PC-3 (cell line): ENCODE data around the gene LGI1. TPM values are rescaled to one million over a fixed set of nuclear protein-coding genes. Genes with fewer than 3 reads are reported as not detected.

ENCODE experiments used
- ATAC-seq: fragments of 200-7000 bp; cut with Tn5 transposase; 2 replicates; pipeline ENCODE4 v1.9.1; 2020; ENCODE audit warnings: mild to moderate bottlenecking, moderate library complexity
- Bru-seq: library from RNA; stranded (reverse); fragments of 400-500 nt; gene quantifications from one replicate; lab custom pipeline; 2021; lab: Mats Ljungman, UMichigan
- BruChase-seq, 2 experiments: library from RNA; stranded (reverse); fragments of 400-500 nt; gene quantifications; one replicate each; lab custom pipeline; 2021; lab: Mats Ljungman, UMichigan
- BruUV-seq: library from RNA; stranded (reverse); fragments of 400-500 nt; replicated peaks from 2 replicates; lab custom pipeline; 2021; lab: Mats Ljungman, UMichigan
- CTCF ChIA-PET: fragments of 300-600 bp; sonication (Branson Sonifier 250); formaldehyde crosslinking; loops from one replicate; lab custom pipeline; 2022; ENCODE audit warnings: antibody characterized with exemption; lab: Charles Lee
- POLR2A ChIA-PET: fragments of 300-600 bp; sonication (Branson Sonifier 250); formaldehyde crosslinking; loops from one replicate; lab custom pipeline; 2022; ENCODE audit warnings: antibody characterized with exemption; ENCODE audit not compliant: unreplicated experiment; lab: Charles Lee
- DNase-seq: peaks from one replicate; pipeline ENCODE4 v3.0.0-alpha.2; 2015
- H2AFZ ChIP-seq: fragments of 300-600 bp; sonication (generic); 2 replicates; pipeline ENCODE4 v1.6.0; 2016; ENCODE audit warnings: antibody characterized with exemption, low read length
- H3F3A ChIP-seq: fragments of 300-600 bp; sonication (generic); one replicate; pipeline ENCODE4 v1.6.0; 2017; ENCODE audit warnings: antibody characterized with exemption, low read length, control low read depth, mild to moderate bottlenecking; ENCODE audit not compliant: unreplicated experiment
- H3K27ac ChIP-seq: fragments of 300-600 bp; sonication (generic); 2 replicates; pipeline ENCODE4 v1.5.1; 2016; ENCODE audit warnings: mild to moderate bottlenecking, low read length
- H3K27me3 ChIP-seq: fragments of 300-600 bp; sonication (generic); 2 replicates; pipeline ENCODE4 v1.6.1; 2016; ENCODE audit warnings: low read length, mixed read lengths
- H3K36me3 ChIP-seq: fragments of 300-600 bp; sonication (generic); 2 replicates; pipeline ENCODE4 v1.6.1; 2016; ENCODE audit warnings: low read depth, mixed run types, low read length, mixed read lengths
- H3K4me1 ChIP-seq: fragments of 300-600 bp; sonication (generic); 2 replicates; pipeline ENCODE4 v1.5.1; 2016; ENCODE audit warnings: low read length; ENCODE audit not compliant: insufficient read depth
- H3K4me2 ChIP-seq: fragments of 300-600 bp; sonication (generic); 2 replicates; pipeline ENCODE4 v1.6.0; 2016; ENCODE audit warnings: low read length
- H3K4me3 ChIP-seq: fragments of 300-600 bp; sonication (generic); 2 replicates; pipeline ENCODE4 v1.5.1; 2016; ENCODE audit warnings: mild to moderate bottlenecking, low read length, mixed read lengths
- H3K79me2 ChIP-seq: fragments of 300-600 bp; sonication (generic); 2 replicates; pipeline ENCODE4 v1.6.1; 2017; ENCODE audit warnings: low read length, mixed read lengths
- H3K9ac ChIP-seq: fragments of 300-600 bp; sonication (generic); 2 replicates; pipeline ENCODE4 v1.6.0; 2016; ENCODE audit warnings: mild to moderate bottlenecking, low read length
- H3K9me2 ChIP-seq: fragments of 300-600 bp; sonication (generic); replicated peaks from 2 replicates; pipeline ENCODE4 v1.6.1; 2016; ENCODE audit warnings: mixed run types, low read length, mixed read lengths
- H3K9me3 ChIP-seq: fragments of 300-600 bp; sonication (generic); 2 replicates; pipeline ENCODE4 v1.6.1; 2016; ENCODE audit warnings: low read length, mixed read lengths
- H4K20me1 ChIP-seq: fragments of 300-600 bp; sonication (generic); 2 replicates; pipeline ENCODE4 v1.6.1; 2016; ENCODE audit warnings: low read length, mixed read lengths
- EZH2 ChIP-seq: fragments of 300-600 bp; sonication (generic); IDR thresholded peaks from one replicate; pipeline ENCODE4 v1.6.1; 2017; ENCODE audit warnings: antibody characterized with exemption, mild to moderate bottlenecking, low read length; ENCODE audit not compliant: unreplicated experiment
- EZH2phosphoT487 ChIP-seq: fragments of 300-600 bp; sonication (generic); IDR thresholded peaks from 2 replicates; pipeline ENCODE4 v1.6.1; 2018; ENCODE audit warnings: mild to moderate bottlenecking, antibody characterized with exemption, low read length, borderline replicate concordance
- intact Hi-C: fragments of 100-400 bp; cut with micrococcal nuclease; formaldehyde crosslinking; loops from 2 replicates; pipeline ENCODE4 v1.9.0; 2023
- long read RNA-seq: library from polyadenylated mRNA; unstranded; transcript quantifications from one replicate; pipeline ENCODE4 v2.0.0, GENCODE V29; 2021; ENCODE audit not compliant: unreplicated experiment
- total RNA-seq: library from RNA; depleted of rRNA; stranded (reverse); fragments of >200 nt; gene quantifications from 2 replicates; pipeline ENCODE4 v1.2.3, GENCODE V29; 2014; rRNA removed
- TF ChIP-seq, protein P1 (sequence below): fragments of 300-600 bp; sonication (generic); conservative IDR thresholded peaks from 2 replicates; pipeline ENCODE4 v1.5.1; 2017; ENCODE audit warnings: antibody characterized with exemption, low read depth, mild to moderate bottlenecking, low read length

Gene LGI1
- total RNA-seq (not detected in 2 replicates), Bru-seq, nascent RNA (percentile 4 among the genes with signal in this experiment), BruChase-seq, experiment 1, labeled RNA remaining after a 6-hour chase (not detected), BruChase-seq, experiment 2, labeled RNA remaining after a 2-hour chase (not detected)
- long read RNA-seq = 0 reads

- H4K20me1 ChIP-seq = no peaks in the 10 kb centered on the region
- H3K79me2 ChIP-seq = no peaks in the 10 kb centered on the region
- H3K36me3 ChIP-seq = no peaks in the 10 kb centered on the region
- ATAC-seq (no peak; the same call in 1 of the 2 replicates), DNase-seq (no peak)
- H3K27me3 ChIP-seq = no peaks in the 10 kb centered on the region
- H3K4me3 ChIP-seq = no peak within 1 kb of the TSS
- H3K9ac ChIP-seq = no peak within 1 kb of the TSS
- no TSS peak for BruUV-seq
- no peaks in the 10 kb centered on the region for H3K9me2 ChIP-seq
- ChIA-PET POLR2A (no interaction called here), CTCF (no interaction called here)
- no peak within 1 kb of the TSS for H3K27ac ChIP-seq
- intact Hi-C loops = no loop called here
- TF ChIP-seq EZH2phosphoT487 (no peak), EZH2 (no peak)
- TF ChIP-seq, protein P1, sequence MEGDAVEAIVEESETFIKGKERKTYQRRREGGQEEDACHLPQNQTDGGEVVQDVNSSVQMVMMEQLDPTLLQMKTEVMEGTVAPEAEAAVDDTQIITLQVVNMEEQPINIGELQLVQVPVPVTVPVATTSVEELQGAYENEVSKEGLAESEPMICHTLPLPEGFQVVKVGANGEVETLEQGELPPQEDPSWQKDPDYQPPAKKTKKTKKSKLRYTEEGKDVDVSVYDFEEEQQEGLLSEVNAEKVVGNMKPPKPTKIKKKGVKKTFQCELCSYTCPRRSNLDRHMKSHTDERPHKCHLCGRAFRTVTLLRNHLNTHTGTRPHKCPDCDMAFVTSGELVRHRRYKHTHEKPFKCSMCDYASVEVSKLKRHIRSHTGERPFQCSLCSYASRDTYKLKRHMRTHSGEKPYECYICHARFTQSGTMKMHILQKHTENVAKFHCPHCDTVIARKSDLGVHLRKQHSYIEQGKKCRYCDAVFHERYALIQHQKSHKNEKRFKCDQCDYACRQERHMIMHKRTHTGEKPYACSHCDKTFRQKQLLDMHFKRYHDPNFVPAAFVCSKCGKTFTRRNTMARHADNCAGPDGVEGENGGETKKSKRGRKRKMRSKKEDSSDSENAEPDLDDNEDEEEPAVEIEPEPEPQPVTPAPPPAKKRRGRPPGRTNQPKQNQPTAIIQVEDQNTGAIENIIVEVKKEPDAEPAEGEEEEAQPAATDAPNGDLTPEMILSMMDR = no peak
- peak within 1 kb of the TSS; percentile 48; the same call in 1 of the 2 replicates for H2AFZ ChIP-seq
- no peaks in the 10 kb centered on the region for H3K9me3 ChIP-seq
- H3K4me2 ChIP-seq = peak within 1 kb of the TSS; percentile 14; the same call in 1 of the 2 replicates
- 0 out of 2 replicates have a peak, but pooled peaks cover 4% of the 10 kb centered on the region for H3K4me1 ChIP-seq
- no peaks in the 10 kb centered on the region for H3F3A ChIP-seq
Observed at GRCh38 chr10:93757801-93758507, at the start of gene LGI1. TSS of gene LGI1 (plus strand) at chr10:93757936. CDS start at chr10:93758145, 209 bp downstream.

DNA sequence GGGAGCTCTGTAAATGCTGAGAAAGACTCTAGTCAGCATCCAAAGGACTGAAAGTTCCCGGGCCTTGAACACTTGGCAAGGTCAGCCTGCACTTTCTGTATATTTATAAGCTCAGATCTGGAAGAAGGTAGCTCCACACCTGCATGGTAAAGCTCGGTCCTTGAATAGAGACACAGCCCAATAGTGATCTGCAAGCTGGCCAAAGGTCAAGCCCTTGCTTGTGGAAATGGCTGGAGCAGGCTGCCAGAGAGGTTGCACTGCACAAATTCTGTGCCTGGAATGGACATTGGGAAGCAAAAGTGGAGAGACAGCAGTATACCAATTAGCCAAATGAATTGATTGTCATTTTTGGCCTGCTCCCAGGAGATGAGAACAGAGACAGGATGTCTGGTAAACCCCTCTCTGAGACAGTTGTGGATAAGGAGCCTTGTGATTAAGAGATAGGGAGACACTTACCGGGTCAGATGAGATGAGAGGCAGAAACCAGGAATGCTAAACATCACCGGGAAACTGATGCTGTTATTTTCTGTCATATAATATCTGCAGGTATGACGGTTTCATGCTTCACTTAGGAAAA lies 47.3 kb upstream of the LGI1 start:
- H3K4me3 ChIP-seq = no peak overlapping the region
- H3F3A ChIP-seq = no peaks in the 10 kb centered on the region
- H3K4me1 ChIP-seq = no peaks in the 10 kb centered on the region
- CTCF ChIA-PET = no interaction called here
- DNase-seq (no peak), ATAC-seq (no peak)
- H3K9me3 ChIP-seq = no peaks in the 10 kb centered on the region
- no peak overlapping the region for H2AFZ ChIP-seq
- no peak for TF ChIP-seq EZH2phosphoT487
- no peak for TF ChIP-seq EZH2
- TF ChIP-seq, protein P1 = no peak
- H3K36me3 ChIP-seq = no peaks in the 10 kb centered on the region
- POLR2A ChIA-PET = no interaction called here
- intact Hi-C loops = no loop called here
- no peak overlapping the region for H3K4me2 ChIP-seq
- no peaks in the 10 kb centered on the region for H4K20me1 ChIP-seq
- no peaks in the 10 kb centered on the region for H3K79me2 ChIP-seq
- H3K27me3 ChIP-seq = no peaks in the 10 kb centered on the region
- no TSS peak for BruUV-seq
- H3K27ac ChIP-seq = no peak overlapping the region
- no peaks in the 10 kb centered on the region for H3K9me2 ChIP-seq
- no peak overlapping the region for H3K9ac ChIP-seq
